Measurements from ENCODE around the gene GRB7.

- TF ChIP-seq ZNF331 (CRISPR knock-in tag; IDR thresholded peaks at IDR 0.05; ENCODE audit: low read depth): no peak
- TF ChIP-seq, protein P1, sequence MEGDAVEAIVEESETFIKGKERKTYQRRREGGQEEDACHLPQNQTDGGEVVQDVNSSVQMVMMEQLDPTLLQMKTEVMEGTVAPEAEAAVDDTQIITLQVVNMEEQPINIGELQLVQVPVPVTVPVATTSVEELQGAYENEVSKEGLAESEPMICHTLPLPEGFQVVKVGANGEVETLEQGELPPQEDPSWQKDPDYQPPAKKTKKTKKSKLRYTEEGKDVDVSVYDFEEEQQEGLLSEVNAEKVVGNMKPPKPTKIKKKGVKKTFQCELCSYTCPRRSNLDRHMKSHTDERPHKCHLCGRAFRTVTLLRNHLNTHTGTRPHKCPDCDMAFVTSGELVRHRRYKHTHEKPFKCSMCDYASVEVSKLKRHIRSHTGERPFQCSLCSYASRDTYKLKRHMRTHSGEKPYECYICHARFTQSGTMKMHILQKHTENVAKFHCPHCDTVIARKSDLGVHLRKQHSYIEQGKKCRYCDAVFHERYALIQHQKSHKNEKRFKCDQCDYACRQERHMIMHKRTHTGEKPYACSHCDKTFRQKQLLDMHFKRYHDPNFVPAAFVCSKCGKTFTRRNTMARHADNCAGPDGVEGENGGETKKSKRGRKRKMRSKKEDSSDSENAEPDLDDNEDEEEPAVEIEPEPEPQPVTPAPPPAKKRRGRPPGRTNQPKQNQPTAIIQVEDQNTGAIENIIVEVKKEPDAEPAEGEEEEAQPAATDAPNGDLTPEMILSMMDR (conservative IDR thresholded peaks at IDR 0.05; ENCODE audit: low read depth in 2 of 2): no peak
- TF ChIP-seq, protein P2, sequence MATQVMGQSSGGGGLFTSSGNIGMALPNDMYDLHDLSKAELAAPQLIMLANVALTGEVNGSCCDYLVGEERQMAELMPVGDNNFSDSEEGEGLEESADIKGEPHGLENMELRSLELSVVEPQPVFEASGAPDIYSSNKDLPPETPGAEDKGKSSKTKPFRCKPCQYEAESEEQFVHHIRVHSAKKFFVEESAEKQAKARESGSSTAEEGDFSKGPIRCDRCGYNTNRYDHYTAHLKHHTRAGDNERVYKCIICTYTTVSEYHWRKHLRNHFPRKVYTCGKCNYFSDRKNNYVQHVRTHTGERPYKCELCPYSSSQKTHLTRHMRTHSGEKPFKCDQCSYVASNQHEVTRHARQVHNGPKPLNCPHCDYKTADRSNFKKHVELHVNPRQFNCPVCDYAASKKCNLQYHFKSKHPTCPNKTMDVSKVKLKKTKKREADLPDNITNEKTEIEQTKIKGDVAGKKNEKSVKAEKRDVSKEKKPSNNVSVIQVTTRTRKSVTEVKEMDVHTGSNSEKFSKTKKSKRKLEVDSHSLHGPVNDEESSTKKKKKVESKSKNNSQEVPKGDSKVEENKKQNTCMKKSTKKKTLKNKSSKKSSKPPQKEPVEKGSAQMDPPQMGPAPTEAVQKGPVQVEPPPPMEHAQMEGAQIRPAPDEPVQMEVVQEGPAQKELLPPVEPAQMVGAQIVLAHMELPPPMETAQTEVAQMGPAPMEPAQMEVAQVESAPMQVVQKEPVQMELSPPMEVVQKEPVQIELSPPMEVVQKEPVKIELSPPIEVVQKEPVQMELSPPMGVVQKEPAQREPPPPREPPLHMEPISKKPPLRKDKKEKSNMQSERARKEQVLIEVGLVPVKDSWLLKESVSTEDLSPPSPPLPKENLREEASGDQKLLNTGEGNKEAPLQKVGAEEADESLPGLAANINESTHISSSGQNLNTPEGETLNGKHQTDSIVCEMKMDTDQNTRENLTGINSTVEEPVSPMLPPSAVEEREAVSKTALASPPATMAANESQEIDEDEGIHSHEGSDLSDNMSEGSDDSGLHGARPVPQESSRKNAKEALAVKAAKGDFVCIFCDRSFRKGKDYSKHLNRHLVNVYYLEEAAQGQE (IDR thresholded peaks at IDR 0.05; ENCODE audit: unreplicated experiment): no peak
Observed at GRCh38 chr17:39695089-39695474, 42.7 kb upstream of the GRB7 start.

All from GM23338 (cell line).